H1 (cell line): ENCODE results near the gene DGUOK. TPM values are rescaled to one million over a fixed set of nuclear protein-coding genes. Genes with fewer than 3 reads are reported as not detected.

Experiments
- EGR1 ChIP-seq: IDR thresholded peaks from 2 replicates; pipeline ENCODE4 v1.6.1; 2011; ENCODE audit warnings: low read depth, low read length, borderline replicate concordance
- POLR2A ChIP-seq, 2 experiments: IDR thresholded peaks; 1 replicate in 1 of 2; 2 replicates in 1 of 2; pipeline ENCODE4 v1.6.1; 2011; ENCODE audit warnings: low read depth in 2 of 2, low read length in 2 of 2, mild to moderate bottlenecking in 2 of 2; ENCODE audit errors: control extremely low read depth in 1 of 2
- TAF1 ChIP-seq: IDR thresholded peaks from 2 replicates; pipeline ENCODE4 v1.6.1; 2011; ENCODE audit warnings: mild to moderate bottlenecking, low read depth, low read length
- polyA plus RNA-seq, 7 experiments: library from polyadenylated mRNA; depleted of rRNA in 3 of 7; stranded (reverse) in 5 of 7; unstranded in 2 of 7; fragments of >200 nt in 5 of 7; fragments of 200-250 nt in 2 of 7; gene quantifications; 1 replicate in 5 of 7; 2 replicates in 1 of 7; 4 replicates in 1 of 7; pipeline versions ENCODE4 v1.2.1 to v1.2.3, GENCODE V29; 2011 to 2013; ENCODE audit warnings: missing spikeins in 2 of 7, mixed read lengths in 2 of 7
- total RNA-seq: library from RNA; stranded (reverse); fragmentation: NEBNext Ultra II Directional; extraction: Animal tissue kit (Norgen Biotek cat#: 25700); gene quantifications from 2 replicates; pipeline ENCODE4 v1.2.1, GENCODE V29; 2021
- TF ChIP-seq, protein P1 (sequence below): IDR thresholded peaks from 2 replicates; pipeline ENCODE4 v1.6.1; 2012; ENCODE audit warnings: inconsistent platforms
- TF ChIP-seq, protein P2 (sequence below): IDR thresholded peaks from 2 replicates; pipeline ENCODE4 v1.6.1; 2011; ENCODE audit warnings: low read length, improper control_type of control experiment

DGUOK gene
- total and polyA plus RNA-seq, 2 of the 8 experiments (the other 6 are each of a cell fraction or from before 2014, with no cell fraction given): 110 to 168 TPM

DNA sequence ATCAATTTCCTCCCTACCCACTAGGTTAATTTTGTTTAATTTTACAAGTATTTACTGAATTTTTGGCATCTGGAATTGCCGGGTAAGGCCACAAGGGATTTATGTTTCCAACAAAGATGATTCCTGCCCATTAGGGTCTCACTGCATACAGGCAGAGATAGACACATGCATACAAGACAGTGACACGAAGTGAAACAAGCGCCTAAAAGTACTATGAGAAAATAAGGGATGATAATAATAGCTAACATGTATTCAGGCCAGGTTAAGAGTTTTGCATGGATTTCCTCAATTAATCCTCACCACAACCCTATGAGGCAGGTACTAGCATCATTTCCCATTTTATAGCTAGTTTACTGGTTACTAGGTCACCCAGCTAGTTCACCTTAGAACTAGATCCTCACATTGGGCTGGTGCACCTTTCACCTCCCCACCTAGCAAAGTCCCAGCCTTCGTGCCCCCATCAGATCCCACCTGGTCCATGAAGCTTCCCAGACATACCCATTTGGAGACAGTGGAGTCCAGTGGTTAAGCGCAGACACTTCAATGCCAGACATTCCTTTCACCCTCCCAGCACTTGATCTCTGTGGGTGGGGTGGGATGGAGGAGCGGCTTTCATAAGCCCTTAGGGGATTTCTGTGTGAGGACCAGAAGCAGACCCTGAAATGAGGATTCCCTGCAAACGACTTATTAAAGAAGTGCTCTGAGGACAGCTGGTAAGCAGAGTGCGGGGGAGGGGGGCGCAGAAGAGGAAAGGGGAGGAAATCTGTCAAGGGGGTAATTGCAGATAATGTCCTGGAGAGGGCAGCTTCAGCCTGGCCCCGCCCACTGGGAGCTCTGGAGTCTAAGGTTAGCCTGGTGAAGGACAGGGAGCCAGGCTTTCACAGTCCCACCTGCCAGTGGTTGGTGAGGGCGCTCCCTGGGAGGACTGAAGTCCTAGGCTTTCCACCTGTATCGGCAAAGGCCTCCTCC, 5.8 kb upstream of the DGUOK start (continued):
- TF ChIP-seq, protein P1, sequence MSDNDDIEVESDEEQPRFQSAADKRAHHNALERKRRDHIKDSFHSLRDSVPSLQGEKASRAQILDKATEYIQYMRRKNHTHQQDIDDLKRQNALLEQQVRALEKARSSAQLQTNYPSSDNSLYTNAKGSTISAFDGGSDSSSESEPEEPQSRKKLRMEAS: peak; percentile 38; the same call in 1 of the 2 replicates
- peak; percentile 64; the same call in 1 of the 2 replicates for TF ChIP-seq EGR1
- TF ChIP-seq, protein P2, sequence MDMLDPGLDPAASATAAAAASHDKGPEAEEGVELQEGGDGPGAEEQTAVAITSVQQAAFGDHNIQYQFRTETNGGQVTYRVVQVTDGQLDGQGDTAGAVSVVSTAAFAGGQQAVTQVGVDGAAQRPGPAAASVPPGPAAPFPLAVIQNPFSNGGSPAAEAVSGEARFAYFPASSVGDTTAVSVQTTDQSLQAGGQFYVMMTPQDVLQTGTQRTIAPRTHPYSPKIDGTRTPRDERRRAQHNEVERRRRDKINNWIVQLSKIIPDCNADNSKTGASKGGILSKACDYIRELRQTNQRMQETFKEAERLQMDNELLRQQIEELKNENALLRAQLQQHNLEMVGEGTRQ: no peak
- peak in 1 of 2 experiments; percentile 46; a peak in 1 of 3 replicates for TF ChIP-seq POLR2A (IDR thresholded peaks at IDR 0.05; ENCODE audit: control extremely low read depth in 1 of 2, low read depth in 2 of 2, low read length in 2 of 2)
- TF ChIP-seq TAF1: peak; percentile 66; the same call in 1 of the 2 replicates
- TF ChIP-seq, all 59 proteins: peak for 13
